NCI-H1694 treated with DMSO at 0.1 percent for 48 hours (cell line): ENCODE data around the gene EGFL8.

Experiments used
- DNase-seq: peaks from one replicate; lab custom pipeline; 2025; lab: John Stamatoyannopoulos, UW

EGFL8 gene

DNA sequence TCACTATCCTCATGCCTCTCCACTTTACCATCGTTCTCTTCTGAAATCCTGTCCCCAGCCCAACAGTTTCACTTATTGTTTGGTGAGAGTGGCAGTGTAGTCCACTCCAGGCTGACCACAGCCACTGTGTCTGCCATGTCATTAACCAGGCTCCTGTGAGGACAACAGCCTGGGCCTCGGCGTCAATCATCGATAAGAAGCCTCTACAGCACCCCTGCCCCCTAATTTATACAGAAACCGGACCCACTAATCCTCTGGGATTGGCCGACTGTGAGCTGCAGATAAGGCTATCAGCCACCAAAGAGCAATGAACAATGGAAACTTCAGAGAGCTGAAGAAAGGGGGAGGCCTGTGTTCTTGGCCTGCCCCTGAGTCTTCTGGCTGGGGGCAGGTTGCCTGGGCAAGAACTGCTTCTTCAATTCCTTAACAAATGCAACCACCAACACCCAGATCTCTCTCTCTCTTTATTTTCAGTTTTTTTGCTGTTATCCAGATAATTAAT lies 3.4 kb downstream of the EGFL8 start:
- DNase-seq: no peak

DNA sequence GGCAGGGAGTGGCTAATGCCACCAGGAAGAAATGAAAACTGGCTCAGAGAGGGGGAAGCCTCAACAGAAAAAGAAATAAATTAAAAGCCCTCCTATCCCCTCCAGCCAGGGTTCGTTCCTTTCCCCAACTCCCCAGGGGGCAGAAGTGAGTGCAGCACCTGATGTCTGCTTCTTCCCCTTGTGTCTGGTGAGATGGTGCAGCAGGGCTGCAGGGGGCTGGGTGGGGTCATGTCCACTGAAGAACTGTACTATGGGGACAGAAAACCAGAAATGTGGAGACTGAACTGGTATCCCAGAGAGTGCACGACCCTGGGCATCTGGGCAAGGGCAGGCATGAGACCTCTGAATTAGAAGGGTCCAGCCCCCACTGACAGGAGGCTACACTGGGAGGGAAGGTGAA lies 4.0 kb downstream of the EGFL8 start:
- DNase-seq: no peak

DNA sequence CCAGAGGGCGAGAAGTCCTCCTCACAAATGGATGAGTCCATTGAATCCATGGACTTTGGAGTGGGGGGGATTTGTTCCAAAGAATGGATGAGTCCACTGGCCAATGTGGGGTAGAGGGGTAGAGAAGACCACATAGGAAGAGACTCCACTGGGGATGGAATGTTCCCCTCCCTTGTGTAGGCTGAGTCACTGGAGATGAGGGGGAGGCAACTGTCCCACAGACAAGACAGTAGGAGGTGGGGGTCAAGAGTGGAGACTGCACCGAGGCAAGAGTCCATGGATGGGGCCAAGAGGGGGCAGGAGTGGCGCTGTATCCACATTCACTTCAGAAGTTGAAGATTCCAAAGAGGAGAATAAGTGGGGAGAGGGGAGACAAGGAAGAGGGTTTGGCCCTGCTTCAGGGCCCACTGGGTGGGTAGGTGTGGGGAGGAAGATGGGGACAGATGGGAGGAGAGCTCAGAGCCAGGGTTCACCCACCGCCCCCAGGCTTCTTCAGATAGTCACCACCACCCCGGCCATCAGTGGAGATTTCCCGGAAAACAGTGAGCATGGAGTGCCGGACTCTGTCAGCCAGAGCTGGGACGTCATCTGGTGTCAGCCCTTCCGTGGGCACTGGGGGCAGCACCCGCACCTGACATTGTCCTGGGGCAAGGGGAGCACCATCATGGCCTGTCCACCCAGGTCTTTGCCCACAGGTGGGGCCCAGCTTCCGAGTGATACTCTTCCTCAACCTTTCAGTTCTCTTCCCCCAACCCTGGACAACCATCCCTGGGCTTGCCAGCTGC lies 4.6 kb downstream of the EGFL8 start:
- DNase-seq: no peak

DNA sequence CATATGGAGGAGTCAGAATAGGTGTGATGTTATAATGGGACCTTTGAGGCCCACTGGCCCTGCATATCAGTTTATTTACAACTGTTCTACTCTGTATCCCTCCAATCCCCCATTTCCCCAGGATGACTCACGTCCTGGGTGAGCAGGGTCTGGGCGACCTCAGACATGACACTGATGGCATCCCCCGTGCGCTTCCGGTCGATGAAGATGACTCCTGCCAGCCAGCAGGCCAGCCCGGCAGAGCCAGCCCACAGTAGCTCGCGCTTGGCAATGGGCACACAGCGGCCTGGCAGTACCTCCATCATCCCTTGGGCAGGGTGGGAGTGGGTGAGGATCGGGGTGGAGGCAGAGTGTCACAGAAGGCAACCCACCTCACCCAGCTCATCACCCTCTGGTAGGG lies 5.9 kb downstream of the EGFL8 start:
- DNase-seq: no peak

DNA sequence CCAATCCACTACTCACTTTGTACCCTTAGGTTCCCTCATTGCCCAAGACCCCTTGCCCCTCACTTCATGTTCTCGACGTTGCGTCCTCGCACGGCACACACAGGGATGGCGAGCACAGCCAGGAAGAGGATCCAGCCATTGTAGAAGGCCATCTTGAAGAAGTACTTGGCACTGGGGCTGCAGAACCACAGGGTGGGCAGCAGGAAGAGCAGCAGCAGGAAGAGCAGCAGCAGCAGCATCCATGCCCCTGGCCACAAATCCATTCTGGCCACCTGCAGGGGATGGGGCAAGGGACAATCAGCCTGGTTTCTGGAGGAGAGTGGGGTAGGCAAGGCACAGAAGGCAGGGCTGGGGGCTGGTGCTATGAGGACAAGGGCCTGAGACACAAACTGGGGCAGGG lies 6.8 kb downstream of the EGFL8 start:
- no peak for DNase-seq

DNA sequence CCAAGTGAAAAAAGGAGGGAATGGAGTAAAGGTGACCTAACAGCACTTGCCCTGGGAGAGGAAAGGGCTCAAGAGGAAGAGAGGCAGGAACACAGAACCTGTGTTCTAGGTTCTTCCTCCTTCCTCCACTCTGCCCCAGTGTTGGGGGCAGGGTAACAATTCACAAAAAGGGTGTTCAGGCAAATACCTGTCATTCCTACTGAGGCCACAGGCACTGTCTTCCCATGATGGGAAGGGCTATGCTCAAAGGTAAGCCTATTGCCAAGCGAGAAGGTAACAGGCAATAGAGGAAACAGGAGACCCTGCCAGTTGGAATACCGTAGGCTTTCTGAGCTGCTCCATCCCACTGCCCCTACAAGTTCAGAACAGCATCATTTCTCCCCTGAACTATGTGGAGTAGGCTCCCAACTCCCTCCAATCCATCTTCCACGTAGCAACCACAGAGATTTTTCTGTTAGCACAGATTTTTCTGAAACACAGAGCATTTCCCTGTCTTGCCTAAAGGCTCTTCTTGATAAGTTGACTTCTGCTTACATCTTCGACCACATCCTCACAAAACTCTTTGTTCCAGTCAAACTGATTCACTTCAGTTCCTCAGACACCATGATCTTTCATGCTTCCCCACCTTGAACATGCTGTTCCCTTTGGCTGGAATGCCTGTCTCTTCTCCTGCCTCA lies 8.8 kb downstream of the EGFL8 start:
- DNase-seq: no peak

DNA sequence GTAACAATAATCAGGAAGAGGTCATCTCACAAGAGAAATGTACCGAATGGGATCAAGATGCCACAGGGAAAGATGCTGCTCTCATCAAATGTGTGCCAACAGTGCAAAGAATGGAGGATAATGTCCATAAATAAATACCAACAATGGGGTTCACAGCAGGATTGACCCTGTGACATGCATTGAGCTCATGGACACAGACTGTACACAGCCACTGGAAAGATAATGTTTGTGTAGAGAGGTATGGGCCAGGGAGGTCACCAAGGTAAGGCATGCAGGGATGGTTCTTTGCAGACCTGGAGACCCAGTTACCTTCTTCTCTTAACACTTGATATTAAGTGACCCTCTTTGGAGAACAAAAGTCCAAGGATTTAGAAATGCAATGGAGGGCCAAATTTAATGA lies 10.0 kb downstream of the EGFL8 start:
- no peak for DNase-seq

DNA sequence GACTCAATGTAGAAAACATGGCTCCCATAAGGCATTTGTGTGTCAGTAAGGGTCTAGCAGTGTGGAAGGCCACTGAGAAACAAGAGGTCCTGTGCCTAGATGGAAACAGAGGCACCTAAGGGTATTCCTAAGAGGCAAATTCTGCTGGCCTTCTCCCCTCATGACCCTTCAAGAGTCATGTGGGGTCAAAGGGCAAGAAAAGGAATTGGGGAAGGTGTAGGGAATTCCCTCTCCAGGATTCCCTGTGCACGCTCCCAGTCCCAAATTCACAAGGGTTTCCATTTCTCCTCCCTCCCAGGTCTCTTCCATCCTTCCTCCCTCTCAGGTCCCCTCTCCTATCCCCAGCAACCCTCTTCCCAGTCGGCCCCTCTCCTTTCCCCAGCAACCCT lies 10.9 kb downstream of the EGFL8 start:
- no peak for DNase-seq

DNA sequence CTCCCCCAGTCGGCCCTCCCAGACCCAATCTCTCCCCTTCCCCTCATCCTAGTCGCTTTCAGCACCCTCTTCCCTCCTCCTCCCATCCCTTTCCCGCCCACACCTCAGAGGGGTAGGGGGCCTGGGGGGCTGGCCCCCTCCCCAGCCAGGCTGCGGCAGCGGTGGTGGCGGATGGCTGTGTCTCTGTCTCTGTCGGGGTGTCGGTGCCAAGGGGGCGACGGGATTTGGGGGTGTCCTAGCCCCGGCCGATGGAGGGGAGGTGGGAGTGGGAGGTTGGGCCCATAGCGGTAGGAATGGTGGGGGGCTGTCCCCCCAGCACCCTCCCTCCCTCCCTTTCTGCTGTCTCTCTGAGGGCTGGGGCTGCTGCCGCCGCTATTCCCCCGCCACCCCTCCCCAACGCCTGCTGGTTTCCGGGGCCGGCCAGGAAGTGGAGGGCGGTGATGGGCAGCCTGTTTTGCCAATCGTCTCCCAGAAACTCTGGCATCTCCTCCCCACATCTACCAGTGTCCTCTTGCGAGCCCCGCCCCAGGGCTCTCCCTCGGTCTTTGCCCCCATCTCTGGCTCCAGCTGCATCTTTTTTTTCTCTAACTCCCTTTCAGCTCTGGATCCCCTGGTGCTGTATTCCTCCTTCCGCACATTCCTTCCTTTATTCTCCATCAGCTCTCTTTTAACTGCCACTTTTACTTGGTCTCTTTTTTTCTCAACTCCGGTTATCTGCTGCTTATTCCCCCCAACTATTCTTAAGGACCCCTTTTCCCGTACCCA lies 11.5 kb downstream of the EGFL8 start, which contains the start of gene AGPAT1:
Gene AGPAT1, minus strand, starts transcription at position 374 of the 765 bp plus-strand sequence. CDS start 4,588 bp downstream, outside the sequence.
- peak; percentile 86 for DNase-seq

DNA sequence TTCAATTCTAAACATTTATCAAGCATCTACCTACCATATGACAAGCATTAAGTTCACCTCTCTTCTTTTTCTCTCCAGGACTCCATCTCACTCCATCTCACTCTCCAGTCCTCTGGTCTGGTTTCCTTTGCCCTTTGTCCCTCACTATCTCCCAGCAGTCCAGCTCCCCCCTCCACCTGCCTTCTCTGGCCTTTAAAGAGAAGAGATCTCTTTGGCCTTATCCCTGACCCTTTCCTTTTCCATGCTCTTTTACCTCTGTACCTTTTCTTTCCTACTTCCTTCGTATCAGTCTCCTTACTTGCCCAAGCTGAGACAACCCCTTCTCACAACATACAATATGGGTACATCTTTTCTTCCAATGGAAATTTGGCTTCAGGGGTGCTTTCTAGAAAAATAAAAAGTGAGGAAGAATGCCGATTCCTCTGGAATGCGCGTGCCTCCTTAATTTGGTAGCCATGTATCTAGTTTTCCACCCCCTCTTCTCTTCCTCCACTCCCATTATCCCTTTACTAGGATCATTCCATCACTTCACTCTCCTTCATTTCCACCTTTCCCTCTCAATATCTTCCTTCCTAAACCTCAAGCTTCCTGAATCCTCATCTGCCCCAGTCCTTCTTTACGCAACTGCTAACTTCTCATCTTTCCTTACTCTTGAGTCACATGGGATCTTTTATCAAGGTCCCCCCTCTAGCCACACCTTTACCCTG lies 12.2 kb downstream of the EGFL8 start:
- peak; percentile 43 for DNase-seq

DNA sequence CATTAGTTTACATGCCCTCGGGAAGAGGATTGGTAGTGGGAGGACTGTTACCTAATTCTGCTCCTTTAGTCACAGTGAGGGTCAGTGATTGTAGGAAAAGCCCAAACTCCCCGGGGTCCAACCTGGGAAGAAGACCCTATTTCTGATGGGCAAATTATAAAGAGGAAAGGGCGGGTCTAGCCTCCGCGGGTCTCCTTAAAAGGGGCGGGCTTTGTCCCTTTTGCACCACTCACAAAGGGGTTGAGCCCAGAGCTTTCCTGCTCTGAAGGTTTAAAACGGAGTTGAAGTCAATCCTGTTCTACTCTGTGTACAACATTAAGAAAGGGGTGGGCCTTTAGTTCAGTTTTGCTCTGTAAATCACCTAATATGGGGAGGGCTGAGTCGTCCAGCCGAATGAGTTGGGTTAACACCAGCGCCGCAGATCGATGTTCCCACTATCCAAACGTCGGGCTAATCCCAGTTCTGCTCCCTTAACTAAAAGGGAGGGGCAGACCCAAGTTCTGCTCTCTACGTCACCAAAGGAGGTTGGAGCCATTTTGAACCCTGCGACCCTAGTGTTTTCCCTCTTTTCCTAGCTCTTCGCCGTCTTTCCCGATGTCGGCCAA lies 12.9 kb downstream of the EGFL8 start:
- DNase-seq: peak; percentile 72

DNA sequence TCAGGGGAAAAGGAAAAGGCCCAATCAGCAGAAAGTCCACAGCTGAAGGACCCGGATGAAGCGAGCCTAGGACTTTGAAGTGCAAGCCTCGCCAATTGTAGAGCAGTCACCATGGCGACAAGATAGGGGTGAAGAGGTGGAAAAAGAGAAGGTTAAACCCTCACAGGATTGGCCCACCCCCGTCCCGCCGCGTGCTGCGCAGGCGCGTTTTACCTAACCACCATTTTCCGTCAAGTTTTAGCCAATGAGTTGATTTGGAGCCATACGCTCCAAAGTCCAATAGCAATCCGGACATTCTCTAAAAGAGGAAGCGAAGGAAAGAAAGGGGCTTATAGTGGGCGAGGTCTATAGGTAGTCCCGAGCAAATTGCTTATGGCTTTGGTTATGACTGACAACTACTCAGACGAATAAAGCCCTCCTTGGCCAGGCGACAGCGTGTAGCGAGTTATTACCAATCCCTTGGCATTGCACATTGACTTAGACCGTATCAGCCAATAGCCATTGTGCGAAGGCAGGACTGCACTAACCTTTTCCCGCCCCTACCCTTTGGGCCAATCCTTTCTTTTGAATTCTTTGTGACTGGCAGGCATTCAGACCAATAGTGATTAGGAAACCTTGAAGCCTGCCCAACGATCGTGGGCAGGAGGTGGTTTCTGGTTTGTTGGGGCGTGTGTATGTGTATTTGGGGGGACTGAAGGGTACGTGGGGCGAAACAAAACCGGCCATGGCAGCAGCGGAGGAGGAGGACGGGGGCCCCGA lies 13.6 kb downstream of the EGFL8 start, which contains the start of gene RNF5:
Gene RNF5, plus strand, starts transcription at position 618 of the 759 bp plus-strand sequence. Its CDS starts 107 bp downstream, at position 725.
- DNase-seq: peak; percentile 100

DNA sequence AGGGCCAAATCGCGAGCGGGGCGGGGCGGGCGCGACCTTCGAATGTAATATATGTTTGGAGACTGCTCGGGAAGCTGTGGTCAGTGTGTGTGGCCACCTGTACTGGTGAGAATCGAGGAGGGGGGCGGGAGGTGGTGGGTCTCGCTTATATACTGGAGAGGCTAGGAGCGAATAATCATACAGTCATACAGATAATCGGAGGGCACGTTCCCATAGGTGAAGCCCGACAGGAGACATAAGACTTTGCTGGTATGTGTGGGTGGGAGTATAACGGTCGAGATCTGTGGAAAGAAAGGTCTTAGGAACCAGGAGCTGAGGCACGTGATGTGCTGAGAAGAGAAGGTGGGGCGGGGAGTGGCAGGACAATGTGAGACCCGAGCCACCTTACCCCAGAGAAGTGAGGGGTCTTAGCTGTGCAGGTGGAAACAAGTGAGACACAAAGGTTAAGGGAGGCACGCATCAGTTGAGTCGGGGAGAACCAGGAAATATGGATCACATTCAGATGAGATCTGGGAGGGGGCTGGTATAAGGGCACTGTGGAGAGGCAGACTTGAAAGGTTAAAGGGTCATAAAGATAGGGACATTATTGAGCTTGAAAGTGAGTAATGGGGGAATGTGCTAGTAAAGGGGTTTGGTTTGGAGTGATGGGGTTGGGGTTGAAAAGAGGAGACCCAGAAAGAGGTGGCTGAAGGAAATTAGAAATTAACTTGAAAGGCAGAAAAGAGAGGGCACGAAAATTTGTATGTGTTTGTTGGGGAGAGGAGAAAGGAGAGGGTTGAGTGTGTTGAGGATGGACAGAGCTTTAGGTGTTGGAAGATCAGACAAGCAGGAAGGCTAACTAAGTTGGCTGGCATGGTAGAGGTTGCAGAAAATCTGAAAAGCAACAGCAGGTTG lies 14.4 kb downstream of the EGFL8 start:
- DNase-seq: no peak

DNA sequence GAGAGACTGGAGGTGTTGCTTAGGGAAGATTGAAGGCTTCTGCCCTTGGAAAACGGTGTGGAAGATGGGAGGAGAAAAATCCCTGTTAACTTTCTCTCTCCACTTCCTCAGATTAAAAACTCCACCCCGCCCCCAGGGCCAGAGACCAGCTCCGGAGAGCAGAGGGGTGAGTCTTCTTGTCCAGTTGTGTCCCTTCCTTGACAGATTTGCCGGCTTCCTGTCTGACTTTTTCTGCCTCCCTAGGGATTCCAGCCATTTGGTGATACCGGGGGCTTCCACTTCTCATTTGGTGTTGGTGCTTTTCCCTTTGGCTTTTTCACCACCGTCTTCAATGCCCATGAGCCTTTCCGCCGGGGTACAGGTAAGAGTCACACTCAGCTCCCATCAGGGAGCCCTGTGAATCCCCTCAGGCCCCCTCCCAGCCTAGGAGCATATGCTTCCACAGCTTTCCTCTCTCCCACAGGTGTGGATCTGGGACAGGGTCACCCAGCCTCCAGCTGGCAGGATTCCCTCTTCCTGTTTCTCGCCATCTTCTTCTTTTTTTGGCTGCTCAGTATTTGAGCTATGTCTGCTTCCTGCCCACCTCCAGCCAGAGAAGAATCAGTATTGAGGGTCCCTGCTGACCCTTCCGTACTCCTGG lies 15.5 kb downstream of the EGFL8 start:
- no peak for DNase-seq

DNA sequence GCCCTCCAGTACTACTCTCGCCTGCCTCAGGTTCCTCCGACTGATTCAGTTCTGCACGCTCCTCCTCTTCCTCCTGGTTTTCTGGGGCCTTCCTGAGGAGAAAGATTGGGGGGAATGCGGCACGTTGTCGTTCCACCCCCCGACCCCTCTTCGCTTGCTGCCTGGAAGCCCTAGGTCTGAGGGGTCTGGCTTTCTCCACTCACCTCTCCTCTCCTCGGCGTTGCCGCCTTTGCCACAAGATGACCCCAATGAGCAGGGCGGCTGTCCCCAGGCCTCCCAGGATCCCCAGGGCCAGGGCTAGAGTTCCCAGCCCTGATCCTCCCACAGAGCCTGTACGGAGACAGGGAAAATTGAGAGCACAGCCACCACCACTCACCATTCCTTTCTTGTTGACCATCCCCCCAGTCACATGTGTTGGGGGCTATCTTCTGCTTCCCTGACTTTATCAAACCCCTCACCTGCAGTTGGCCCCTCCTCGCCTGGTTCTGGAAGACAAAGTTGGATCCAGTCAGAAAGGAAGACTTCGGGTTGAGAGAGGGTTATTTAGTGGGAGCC lies 16.8 kb downstream of the EGFL8 start:
- no peak for DNase-seq

DNA sequence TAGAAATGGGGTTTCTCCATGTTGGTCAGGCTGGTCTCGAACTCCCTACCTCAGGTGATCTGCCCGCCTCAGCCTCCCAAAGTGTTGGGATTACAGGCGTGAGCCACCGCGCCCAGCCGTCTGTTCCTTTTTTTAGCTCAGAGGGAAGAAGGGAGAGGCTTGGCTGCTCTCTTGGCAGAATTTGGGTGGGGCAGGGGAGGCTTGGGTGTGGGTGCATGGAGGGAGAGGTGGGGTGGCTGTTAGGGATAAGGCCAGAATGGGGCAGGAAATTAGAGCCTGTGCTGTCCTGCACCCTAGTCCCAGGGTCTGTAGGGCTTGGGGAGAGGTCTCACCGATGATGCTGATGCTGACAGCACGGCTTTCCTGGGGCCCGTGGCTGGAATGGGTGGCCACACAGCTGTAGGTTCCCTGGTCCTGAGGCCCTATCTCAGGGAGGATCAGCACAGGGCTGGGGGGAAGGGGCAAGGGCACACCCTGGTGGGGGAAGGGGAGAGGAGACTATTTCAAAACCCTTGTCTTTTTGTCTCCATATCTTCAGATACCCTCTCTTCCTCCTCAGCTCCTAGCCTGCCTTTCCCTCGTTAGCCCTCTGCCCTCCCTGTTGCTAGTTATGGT lies 17.6 kb downstream of the EGFL8 start:
- no peak for DNase-seq

DNA sequence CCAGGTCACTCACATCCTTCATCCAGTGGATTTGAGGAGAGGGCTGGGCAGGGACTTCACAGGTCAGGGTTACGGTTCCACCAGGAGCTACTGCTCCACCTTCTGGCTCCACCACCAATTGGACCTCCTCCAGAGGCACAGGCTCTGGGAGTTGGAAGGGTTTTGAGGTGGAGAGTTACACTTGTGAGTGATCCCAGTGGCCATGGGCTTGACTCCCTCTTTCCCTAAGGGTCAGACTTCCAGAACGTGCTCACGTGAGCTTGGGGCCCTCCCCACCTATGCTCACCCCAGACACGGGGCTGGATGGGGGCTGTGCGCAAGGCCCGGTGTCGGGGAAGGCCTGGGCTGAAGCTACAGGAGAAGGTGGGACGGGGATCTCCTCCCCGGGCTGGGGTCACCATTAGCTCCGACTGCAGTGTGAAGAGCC lies 18.2 kb downstream of the EGFL8 start:
- no peak for DNase-seq

DNA sequence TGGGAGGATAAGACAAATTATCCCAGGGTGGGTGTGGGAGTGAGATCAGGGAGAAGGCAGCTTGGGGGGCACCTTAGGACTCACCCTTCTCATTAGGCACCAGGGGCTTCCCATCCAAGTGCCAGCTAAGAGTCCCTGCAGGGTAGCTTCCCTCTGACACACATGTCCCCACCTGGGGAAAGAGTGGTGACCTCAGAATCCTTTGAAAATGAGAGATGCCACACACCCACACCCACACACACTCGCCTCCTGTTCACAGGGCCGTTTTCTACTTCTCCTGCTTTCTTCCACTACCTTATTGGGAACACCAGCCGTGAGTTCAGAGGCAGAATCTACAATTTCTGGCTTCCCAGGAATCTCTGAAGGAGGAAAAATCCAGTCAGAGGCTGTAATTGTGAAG lies 18.6 kb downstream of the EGFL8 start:
- no peak for DNase-seq
